Progenitor cell of endocrine pancreas (in vitro differentiated cells): ENCODE measurements around the gene C1QTNF7. TPM values are rescaled to one million over a fixed set of nuclear protein-coding genes. Genes with fewer than 3 reads are reported as not detected.

Experiments
- DNase-seq: peaks from one replicate; pipeline ENCODE4 v3.0.0; 2021; ENCODE audit warnings: low spot score; ENCODE audit not compliant: unreplicated experiment
- H3K27ac Mint-ChIP-seq: 2 replicates; pipeline ENCODE4 v1.8.0; 2021; ENCODE audit warnings: mild to moderate bottlenecking, moderate library complexity, mixed read lengths
- H3K27me3 Mint-ChIP-seq: 2 replicates; pipeline ENCODE4 v1.8.0; 2021; ENCODE audit warnings: mixed read lengths
- H3K36me3 Mint-ChIP-seq: 2 replicates; pipeline ENCODE4 v1.8.0; 2022; ENCODE audit warnings: mixed read lengths; ENCODE audit not compliant: insufficient read depth
- H3K4me1 Mint-ChIP-seq: 2 replicates; pipeline ENCODE4 v1.8.0; 2021; ENCODE audit warnings: low read depth, mixed read lengths
- H3K4me3 Mint-ChIP-seq: 2 replicates; pipeline ENCODE4 v1.8.0; 2021; ENCODE audit warnings: low read depth, mild to moderate bottlenecking, moderate library complexity, mixed read lengths
- H3K9me3 Mint-ChIP-seq: 2 replicates; pipeline ENCODE4 v1.8.0; 2021; ENCODE audit warnings: low read depth, mixed read lengths
- CTCF ChIP-seq: fragments of 200-600 bp; sonication (generic); IDR thresholded peaks from one replicate; pipeline ENCODE4 v1.5.0; 2021; ENCODE audit warnings: antibody characterized with exemption, mild to moderate bottlenecking; ENCODE audit not compliant: unreplicated experiment
- total RNA-seq: library from RNA; stranded (reverse); gene quantifications from 2 replicates; pipeline ENCODE4 v1.2.1, GENCODE V29; 2021

C1QTNF7 gene
- total RNA-seq, 1 donor from 2014 or later: not detected

- H3K9me3 Mint-ChIP-seq: no peaks in the 10 kb centered on the region
- H3K27ac Mint-ChIP-seq: no peak overlapping the region
These were observed 42.3 kb upstream of the C1QTNF7 start for GRCh38 chr4:15385515-15385914.

GRCh38 chr4:15385928-15386327 is 41.9 kb upstream of the C1QTNF7 start:
- Mint-ChIP-seq H3K9me3 (no peaks in the 10 kb centered on the region), H3K36me3 (no peaks in the 10 kb centered on the region), H3K27ac (no peak overlapping the region), H3K4me1 (no peaks in the 10 kb centered on the region), H3K4me3 (no peak overlapping the region), H3K27me3 (no peaks in the 10 kb centered on the region)
- no peak for DNase-seq
- TF ChIP-seq CTCF: no peak

More at GRCh38 chr4:15385515-15385914, 42.3 kb upstream of the C1QTNF7 start:
- Mint-ChIP-seq H3K4me3 (no peak overlapping the region), H3K27me3 (no peaks in the 10 kb centered on the region), H3K4me1 (no peaks in the 10 kb centered on the region), H3K36me3 (no peaks in the 10 kb centered on the region)
- DNase-seq: no peak
- TF ChIP-seq CTCF: no peak

GRCh38 chr4:15390494-15390893 is 37.3 kb upstream of the C1QTNF7 start:
- TF ChIP-seq CTCF: no peak
- Mint-ChIP-seq H3K27me3 (no peaks in the 10 kb centered on the region), H3K4me3 (no peak overlapping the region), H3K9me3 (no peaks in the 10 kb centered on the region), H3K36me3 (no peaks in the 10 kb centered on the region), H3K27ac (no peak overlapping the region), H3K4me1 (no peaks in the 10 kb centered on the region)
- no peak for DNase-seq

- Mint-ChIP-seq H3K36me3 (no peaks in the 10 kb centered on the region), H3K9me3 (no peaks in the 10 kb centered on the region), H3K27ac (no peak overlapping the region), H3K4me1 (no peaks in the 10 kb centered on the region), H3K27me3 (no peaks in the 10 kb centered on the region), H3K4me3 (no peak overlapping the region)
- no peak for TF ChIP-seq CTCF
- no peak for DNase-seq
These were observed 35.6 kb upstream of the C1QTNF7 start for GRCh38 chr4:15392053-15392805.

GRCh38 chr4:15395311-15395710 is 32.5 kb upstream of the C1QTNF7 start:
- H3K4me1 Mint-ChIP-seq: no peaks in the 10 kb centered on the region
- H3K27ac Mint-ChIP-seq: no peak overlapping the region
- no peak for DNase-seq
- H3K27me3 Mint-ChIP-seq: no peaks in the 10 kb centered on the region
- H3K4me3 Mint-ChIP-seq: no peak overlapping the region
- no peaks in the 10 kb centered on the region for H3K9me3 Mint-ChIP-seq
- no peak for TF ChIP-seq CTCF
- H3K36me3 Mint-ChIP-seq: no peaks in the 10 kb centered on the region
